D721Med (cell line): ENCODE measurements around the gene RAI2.

Experiments
- DNase-seq: peaks from one replicate; pipeline ENCODE4 v3.0.0; 2011; ENCODE audit warnings: low spot score; ENCODE audit not compliant: insufficient read length
- FAIRE-seq: peaks from 2 replicates; lab custom pipeline; 2011; peaks lifted over from hg19 to GRCh38; lab: Jason Lieb, UNC
- TF ChIP-seq, protein P1 (sequence below): IDR thresholded peaks from 2 replicates; pipeline ENCODE4 v1.5.1; 2012; ENCODE audit warnings: mild to moderate bottlenecking, control low read depth; ENCODE audit not compliant: insufficient read depth; ENCODE audit errors: missing control alignments

Gene RAI2

DNA sequence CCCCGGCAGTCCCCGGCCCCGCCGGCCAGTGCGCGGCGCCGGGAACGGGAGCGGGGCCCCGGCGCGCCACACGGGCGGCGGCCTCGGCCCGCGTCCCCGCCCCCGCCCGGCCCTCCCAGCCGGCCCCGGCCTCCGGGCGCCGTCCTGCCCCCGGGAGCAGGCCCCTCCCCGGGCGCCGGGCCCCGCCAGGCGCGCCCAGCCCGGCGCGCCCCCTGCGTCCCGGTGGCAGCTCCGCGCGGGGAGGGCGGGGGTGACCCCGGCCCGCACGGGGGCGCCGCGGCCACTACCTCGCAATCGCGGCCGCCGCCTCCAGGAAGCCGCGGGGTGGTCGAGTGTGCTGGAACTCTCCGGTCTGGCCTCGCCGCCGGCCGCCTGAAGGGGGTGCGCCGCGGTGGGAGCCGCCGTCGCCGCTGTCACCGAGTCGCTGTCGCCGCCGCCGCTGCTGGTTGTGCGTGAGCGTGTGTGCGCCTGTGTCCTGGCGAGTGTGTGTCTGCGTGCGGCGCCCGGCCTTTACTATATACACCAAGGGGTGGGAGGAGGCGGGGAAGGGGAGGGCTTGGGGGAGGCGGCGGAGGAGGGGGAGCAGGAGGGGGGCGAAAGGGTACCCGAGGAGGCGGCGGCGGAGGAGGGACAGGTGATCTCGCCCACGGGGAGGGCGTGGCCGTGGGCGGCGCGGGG is at the start of gene RAI2:
TSS of gene RAI2 (minus strand) at position 488 of the 678 bp plus-strand sequence. CDS start 59,288 bp downstream, outside the sequence.
- peak; percentile 15 for DNase-seq
- FAIRE-seq: no peak
- TF ChIP-seq, protein P1, sequence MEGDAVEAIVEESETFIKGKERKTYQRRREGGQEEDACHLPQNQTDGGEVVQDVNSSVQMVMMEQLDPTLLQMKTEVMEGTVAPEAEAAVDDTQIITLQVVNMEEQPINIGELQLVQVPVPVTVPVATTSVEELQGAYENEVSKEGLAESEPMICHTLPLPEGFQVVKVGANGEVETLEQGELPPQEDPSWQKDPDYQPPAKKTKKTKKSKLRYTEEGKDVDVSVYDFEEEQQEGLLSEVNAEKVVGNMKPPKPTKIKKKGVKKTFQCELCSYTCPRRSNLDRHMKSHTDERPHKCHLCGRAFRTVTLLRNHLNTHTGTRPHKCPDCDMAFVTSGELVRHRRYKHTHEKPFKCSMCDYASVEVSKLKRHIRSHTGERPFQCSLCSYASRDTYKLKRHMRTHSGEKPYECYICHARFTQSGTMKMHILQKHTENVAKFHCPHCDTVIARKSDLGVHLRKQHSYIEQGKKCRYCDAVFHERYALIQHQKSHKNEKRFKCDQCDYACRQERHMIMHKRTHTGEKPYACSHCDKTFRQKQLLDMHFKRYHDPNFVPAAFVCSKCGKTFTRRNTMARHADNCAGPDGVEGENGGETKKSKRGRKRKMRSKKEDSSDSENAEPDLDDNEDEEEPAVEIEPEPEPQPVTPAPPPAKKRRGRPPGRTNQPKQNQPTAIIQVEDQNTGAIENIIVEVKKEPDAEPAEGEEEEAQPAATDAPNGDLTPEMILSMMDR: no peak

DNA sequence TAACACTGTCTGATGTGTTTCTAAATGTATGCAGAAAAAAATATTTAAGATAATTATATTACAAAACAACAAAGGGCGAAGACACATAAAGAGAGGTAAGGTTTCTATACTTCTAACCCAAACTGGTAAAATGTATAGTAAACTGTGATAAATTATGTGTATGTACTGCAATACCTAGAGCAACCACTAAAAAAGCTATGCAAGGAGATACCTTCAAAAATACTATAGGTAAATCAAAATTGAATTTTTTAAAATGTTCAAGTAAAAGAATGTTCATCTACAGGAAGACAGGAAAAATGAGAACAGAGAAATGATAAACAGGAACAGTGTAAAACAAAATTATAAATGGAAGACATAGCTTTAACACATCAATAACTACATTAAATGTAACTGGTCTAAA is 27.3 kb upstream of the RAI2 start:
- TF ChIP-seq, protein P1: no peak
- DNase-seq (no peak), FAIRE-seq (no peak)

GRCh38 chrX:17882680-17883079 is 21.6 kb upstream of the RAI2 start:
- TF ChIP-seq, protein P1: no peak
- FAIRE-seq (no peak), DNase-seq (no peak)

DNA sequence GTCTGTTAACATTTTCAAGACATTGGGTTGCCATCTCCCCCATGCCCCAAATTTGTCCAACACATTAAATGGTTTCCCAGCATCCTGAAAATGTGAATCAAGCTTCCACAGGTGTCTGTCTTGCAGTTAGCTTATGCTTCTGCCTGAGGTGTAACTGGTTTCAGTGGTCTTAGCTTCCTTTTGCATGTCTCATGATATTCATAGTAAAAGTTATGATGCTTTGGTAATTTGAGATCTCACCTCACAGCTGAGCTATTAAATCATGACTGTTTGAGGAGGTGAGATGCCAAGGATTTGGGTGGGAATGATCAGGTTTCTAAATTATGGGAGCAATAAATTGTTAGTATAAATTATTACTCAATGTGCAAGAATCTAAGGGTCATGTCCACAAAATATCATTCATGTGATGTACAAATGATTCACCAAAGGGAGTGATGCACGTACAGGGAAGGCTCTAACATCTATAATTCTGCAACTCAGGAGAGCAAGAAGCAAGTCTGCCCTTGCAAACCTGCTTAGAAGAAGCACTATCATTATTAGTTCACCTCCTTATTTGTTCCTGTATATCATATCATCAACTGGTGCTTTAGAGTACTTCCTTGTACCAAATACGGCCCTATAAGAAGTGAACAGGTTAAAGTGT is 17.1 kb upstream of the RAI2 start:
- FAIRE-seq: no peak
- DNase-seq: no peak
- TF ChIP-seq, protein P1: no peak

DNA sequence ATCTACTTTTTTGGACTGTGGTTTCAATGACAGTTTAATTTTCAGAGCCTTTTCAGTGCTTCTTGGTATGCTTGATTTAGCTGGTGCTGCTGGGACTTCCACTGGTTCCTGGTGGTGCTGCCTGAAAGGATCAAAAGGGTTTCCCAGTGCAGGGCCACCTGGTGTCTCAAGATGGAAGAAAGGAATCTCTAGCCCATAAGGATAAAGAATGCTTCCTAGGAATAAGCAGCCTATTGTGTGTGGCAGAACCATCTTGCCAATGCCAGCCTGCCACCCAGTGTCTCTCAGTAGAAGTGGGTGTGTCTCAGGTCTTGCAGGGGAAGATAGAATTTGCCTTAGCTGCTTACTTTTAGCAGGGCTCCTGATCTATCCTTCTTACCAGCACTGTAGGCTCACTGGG is 15.0 kb upstream of the RAI2 start:
- TF ChIP-seq, protein P1: no peak
- no peak for FAIRE-seq
- no peak for DNase-seq

DNA sequence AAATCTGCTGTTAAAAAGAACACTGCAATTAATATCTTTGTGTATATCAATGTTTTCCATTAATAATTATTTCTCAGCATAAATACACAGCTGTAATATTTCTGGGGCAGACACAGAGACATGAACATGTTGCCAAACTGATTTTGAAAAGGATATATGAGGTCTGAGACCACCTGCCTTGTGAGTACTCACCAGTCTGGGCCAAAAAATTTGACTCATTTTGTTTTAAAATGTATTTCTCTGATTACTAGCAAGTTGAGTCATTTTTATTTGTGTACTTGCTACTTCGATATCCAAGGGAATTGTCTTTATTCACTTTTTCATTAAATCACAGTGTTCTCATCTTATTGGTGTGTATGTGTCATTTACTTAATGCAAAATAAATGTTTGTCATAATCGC is 8.5 kb upstream of the RAI2 start:
- FAIRE-seq: no peak
- TF ChIP-seq, protein P1: no peak
- no peak for DNase-seq

- FAIRE-seq (peak; percentile 6), DNase-seq (no peak)
- TF ChIP-seq, protein P1: no peak
Measured at GRCh38 chrX:17861489-17862011, 452 bp upstream of the RAI2 start.
